Measurements from ENCODE around the gene RPS15. TPM values are rescaled to one million over a fixed set of nuclear protein-coding genes. Genes with fewer than 3 reads are reported as not detected.

The RPS15 gene
- total RNA-seq, 1 donor from 2014 or later: 1,301 TPM

GRCh38 chr19:1481224-1481892 lies 43.2 kb downstream of the RPS15 start:
- intact Hi-C loops (cut with micrococcal nuclease): no loop called here

- intact Hi-C loops (cut with micrococcal nuclease): no loop called here
Observed at GRCh38 chr19:1481893-1482360, 43.7 kb downstream of the RPS15 start.

- intact Hi-C loops (cut with micrococcal nuclease): no loop called here
Observed at GRCh38 chr19:1482361-1483130, 44.4 kb downstream of the RPS15 start.

- intact Hi-C loops (cut with micrococcal nuclease): no loop called here
Observed at GRCh38 chr19:1483131-1483978, 45.2 kb downstream of the RPS15 start.

- intact Hi-C loops (cut with micrococcal nuclease): no loop called here
Observed at GRCh38 chr19:1483979-1484428, 45.8 kb downstream of the RPS15 start.

GRCh38 chr19:1486720-1487575 lies 48.8 kb downstream of the RPS15 start:
- intact Hi-C loops (cut with micrococcal nuclease): no loop called here

- intact Hi-C loops (cut with micrococcal nuclease): no loop called here
Observed at GRCh38 chr19:1487576-1488281, 49.5 kb downstream of the RPS15 start.

- intact Hi-C loops (cut with micrococcal nuclease): no loop called here
Observed at GRCh38 chr19:1488282-1488601, 50.0 kb downstream of the RPS15 start.

GRCh38 chr19:1489463-1490310 lies 51.5 kb downstream of the RPS15 start:
- intact Hi-C loops (cut with micrococcal nuclease): loop anchor here (1.0 kb wide), 3 partner anchors 10 to 44 kb away; partner anchors contain the start of genes ADAMTSL5 and C19orf25

Other genes starting within 250 kb of the RPS15 start
- 61.2 and 61.8 TPM in 2 replicates for gene STK11, start 232.6 kb upstream of the RPS15 start, total RNA-seq
- 0.16 and 0.32 TPM in 2 replicates for gene CBARP, start 200.4 kb upstream of the RPS15 start, total RNA-seq
- gene ATP5F1D, start 196.6 kb upstream of the RPS15 start, total RNA-seq: 181 and 213 TPM in 2 replicates
- gene MIDN, start 189.8 kb upstream of the RPS15 start, total RNA-seq: 64.2 and 66.0 TPM in 2 replicates
- 195 and 200 TPM in 2 replicates for gene CIRBP, start 169.1 kb upstream of the RPS15 start, total RNA-seq
- gene FAM174C, start 162.9 kb upstream of the RPS15 start, total RNA-seq: 57.5 and 57.8 TPM in 2 replicates
- gene EFNA2, start 152.5 kb upstream of the RPS15 start, total RNA-seq: not detected in 2 replicates
- gene NDUFS7, start 54.5 kb upstream of the RPS15 start, total RNA-seq: 92.2 and 97.5 TPM in 2 replicates
- gene GAMT, start 36.9 kb upstream of the RPS15 start, total RNA-seq: 30.9 TPM in 2 replicates
- gene DAZAP1, start 30.8 kb upstream of the RPS15 start, total RNA-seq: 239 and 250 TPM in 2 replicates
- 0.05 TPM in 2 replicates for gene APC2, start 11.7 kb downstream of the RPS15 start, total RNA-seq
- gene C19orf25, start 40.8 kb downstream of the RPS15 start, total RNA-seq: 42.3 and 43.3 TPM in 2 replicates
- gene PCSK4, start 52.0 kb downstream of the RPS15 start, total RNA-seq: 1.3 and 2.2 TPM in 2 replicates
- 1.3 and 1.7 TPM in 2 replicates for gene REEP6, start 52.8 kb downstream of the RPS15 start, total RNA-seq
- gene ADAMTSL5, start 74.6 kb downstream of the RPS15 start, total RNA-seq: 5.0 and 5.4 TPM in 2 replicates
- 0.07 TPM in 1 of 2 replicates, not detected in the other for gene PLK5, start 85.7 kb downstream of the RPS15 start, total RNA-seq
- 12.0 and 12.1 TPM in 2 replicates for gene MEX3D, start 129.9 kb downstream of the RPS15 start, total RNA-seq
- 107 and 110 TPM in 2 replicates for gene MBD3, start 154.5 kb downstream of the RPS15 start, total RNA-seq
- gene UQCR11, start 167.1 kb downstream of the RPS15 start, total RNA-seq: 159 and 161 TPM in 2 replicates
- gene TCF3, start 214.2 kb downstream of the RPS15 start, total RNA-seq: 88.1 and 88.5 TPM in 2 replicates

All from T-helper 2 cell treated with Interferon-gamma antibody and Interleukin-4, amounts not matched to agents 100 ng/mL and 5 ng/mL, for 36 hours (primary cell).